Testis (tissue), 3 donors: ENCODE results near the gene CCDC144A. TPM values are rescaled to one million over a fixed set of nuclear protein-coding genes. Genes with fewer than 3 reads are reported as not detected.
"Not testable (repeated sequence)": the region's sequence is repeated elsewhere in the genome, so short reads cannot be mapped to it uniquely, and the experiment has no call there.

Source experiments
- DNase-seq: peaks from one replicate; pipeline ENCODE4 v3.0.0-alpha.2; 2019
- H3K27ac ChIP-seq, 2 donors: fragments of 200-600 bp; sonication (generic); one replicate each; pipeline ENCODE4 v1.5.1; 2019
- H3K27me3 ChIP-seq: fragments of 200-600 bp; sonication (generic); one replicate; pipeline ENCODE4 v1.5.1; 2019
- H3K36me3 ChIP-seq: fragments of 200-600 bp; sonication (generic); one replicate; pipeline ENCODE4 v1.5.1; 2017; ENCODE audit warnings: low read depth; ENCODE audit errors: missing control alignments
- H3K4me1 ChIP-seq: fragments of 200-600 bp; sonication (generic); one replicate; pipeline ENCODE4 v1.5.1; 2019
- H3K4me3 ChIP-seq, 2 donors: fragments of 200-600 bp; sonication (generic); one replicate each; pipeline ENCODE4 v1.5.1; 2017 to 2019
- H3K9me3 ChIP-seq: fragments of 200-600 bp; sonication (generic); one replicate; pipeline ENCODE4 v1.5.1; 2017
- CTCF ChIP-seq, 3 experiments: fragments of 450-650 bp in 2 of 3; fragments of 200-600 bp in 1 of 3; sonication (generic) in 1 of 3; IDR thresholded peaks; one replicate each; pipeline ENCODE4 v1.5.1; 2016 to 2019; ENCODE audit warnings: antibody characterized with exemption in 3 of 3, mild to moderate bottlenecking in 2 of 3, moderate library complexity in 1 of 3
- POLR2A ChIP-seq: fragments of 450-650 bp; IDR thresholded peaks from one replicate; pipeline ENCODE4 v1.6.1; 2017; ENCODE audit warnings: antibody characterized with exemption, mild to moderate bottlenecking, moderate library complexity
- WGBS, 2 donors: methylation state at CpG; one replicate each; pipeline ENCODE4 v1.1.5; 2018; 5-methylcytosine and 5-hydroxymethylcytosine counted together
- intact Hi-C: fragments of 100-400 bp; cut with DNase I; formaldehyde crosslinking; loops from one replicate; pipeline ENCODE4 v1.15.1; 2023; ENCODE audit warnings: low total_unique reads
- polyA plus RNA-seq: library from polyadenylated mRNA; stranded (reverse); fragments of 350-450 nt; fragmentation: Illumina TruSeq; extraction: RNeasy Lipid Tissue Mini Kit (QIAGEN cat#74804); gene quantifications from one replicate; pipeline ENCODE4 v1.2.3, GENCODE V29; 2014; ENCODE audit warnings: low read depth, low replicate concordance; ENCODE audit not compliant: insufficient read depth
- total RNA-seq, 2 donors: library from RNA; depleted of rRNA; stranded (reverse); fragments of >200 nt; gene quantifications; one replicate each; pipeline ENCODE4 v1.2.3, GENCODE V29; 2016

The CCDC144A gene
- total and polyA plus RNA-seq, 3 donors from 2014 or later = 8.9 to 144 (median 97.8) TPM

GRCh38 chr17:16790313-16790871 is 100.4 kb downstream of the CCDC144A start:
- 83 to 89% methylated on average over 5 to 7 of the region's 9 CpGs for WGBS, 2 donors
- DNase-seq, intact Hi-C loops, H3K27ac ChIP-seq, H3K4me3 ChIP-seq, H3K9me3 ChIP-seq, H3K4me1 ChIP-seq, H3K36me3 ChIP-seq, H3K27me3 ChIP-seq: not testable (repeated sequence)

GRCh38 chr17:16794215-16794614 is 104.2 kb downstream of the CCDC144A start:
- intact Hi-C loops, H3K4me1 ChIP-seq: not testable (repeated sequence)
- 65 to 73% methylated on average over 4 to 5 of the region's 5 CpGs for WGBS, 2 donors

GRCh38 chr17:16795894-16796293 is 105.9 kb downstream of the CCDC144A start:
- H3K27ac ChIP-seq, H3K27me3 ChIP-seq, DNase-seq, H3K36me3 ChIP-seq, H3K4me1 ChIP-seq, H3K4me3 ChIP-seq, intact Hi-C loops, H3K9me3 ChIP-seq: not testable (repeated sequence)
- WGBS, 2 donors = 89 to 94% methylated on average over 7 of the region's 7 CpGs

More at GRCh38 chr17:16794215-16794614, 104.2 kb downstream of the CCDC144A start:
- not testable (repeated sequence) for H3K9me3 ChIP-seq, H3K27ac ChIP-seq, H3K4me3 ChIP-seq, H3K36me3 ChIP-seq, DNase-seq, H3K27me3 ChIP-seq

- 66 to 87% methylated on average over 4 to 5 of the region's 5 CpGs for WGBS, 2 donors
- DNase-seq, H3K36me3 ChIP-seq, H3K4me3 ChIP-seq, intact Hi-C loops, H3K27ac ChIP-seq, H3K9me3 ChIP-seq, H3K27me3 ChIP-seq, H3K4me1 ChIP-seq: not testable (repeated sequence)
Measured at GRCh38 chr17:16804851-16805250, 114.8 kb downstream of the CCDC144A start.

GRCh38 chr17:16806599-16806998 is 116.6 kb downstream of the CCDC144A start:
- H3K4me1 ChIP-seq, H3K27me3 ChIP-seq, H3K4me3 ChIP-seq, DNase-seq, intact Hi-C loops, H3K36me3 ChIP-seq, H3K27ac ChIP-seq, H3K9me3 ChIP-seq: not testable (repeated sequence)
- WGBS, 2 donors = 91 to 93% methylated on average over 4 of the region's 4 CpGs

GRCh38 chr17:16807620-16808019 is 117.6 kb downstream of the CCDC144A start:
- H3K36me3 ChIP-seq, H3K27me3 ChIP-seq, H3K9me3 ChIP-seq, H3K27ac ChIP-seq, DNase-seq, H3K4me1 ChIP-seq, intact Hi-C loops, H3K4me3 ChIP-seq: not testable (repeated sequence)
- 83 to 94% methylated on average over 5 to 8 of the region's 9 CpGs for WGBS, 2 donors

- DNase-seq, intact Hi-C loops, H3K27ac ChIP-seq, H3K27me3 ChIP-seq, H3K9me3 ChIP-seq, H3K36me3 ChIP-seq, H3K4me1 ChIP-seq, H3K4me3 ChIP-seq: not testable (repeated sequence)
- WGBS, 2 donors = 89 to 95% methylated on average over 2 to 5 of the region's 5 CpGs
Measured at GRCh38 chr17:16810236-16810635, 120.2 kb downstream of the CCDC144A start.

- H3K36me3 ChIP-seq, H3K9me3 ChIP-seq, H3K4me1 ChIP-seq, H3K27ac ChIP-seq, intact Hi-C loops, H3K4me3 ChIP-seq, H3K27me3 ChIP-seq: not testable (repeated sequence)
- DNase-seq = peak; percentile 55
- 33 to 35% methylated on average over 2 to 6 of the region's 7 CpGs for WGBS, 2 donors
Measured at GRCh38 chr17:16812126-16812525, 122.1 kb downstream of the CCDC144A start.

GRCh38 chr17:16814439-16814838 is 124.4 kb downstream of the CCDC144A start:
- Histone ChIP-seq H3K27me3 (no peaks in the 10 kb centered on the region), H3K36me3 (no peaks in the 10 kb centered on the region), H3K9me3 (no peaks in the 10 kb centered on the region), H3K4me1 (peaks cover 6% of the 10 kb centered on the region), H3K4me3 (no peak overlapping the region), H3K27ac (no peak overlapping the region)
- TF ChIP-seq POLR2A (no peak), CTCF (IDR thresholded peaks at IDR 0.05) (no peak)
- WGBS, 2 donors = 90 to 92% methylated on average over 7 of the region's 7 CpGs
- DNase-seq = no peak
- intact Hi-C loops = no loop called here
